GM18858 (cell line): Measurements from ENCODE around the gene PDE4D.
A peak's percentile ranks its signal among the peaks of the same experiment; 100 is the strongest.
"Not testable (repeated sequence)": the region's sequence is repeated elsewhere in the genome, so short reads cannot be mapped to it uniquely, and the experiment has no call there.

Source experiments
- ATAC-seq: cut with Tn5 transposase; IDR thresholded peaks from one replicate; pipeline ENCODE4 v1.9.1; 2021; ENCODE audit not compliant: unreplicated experiment

Gene PDE4D

GRCh38 chr5:58968350-58968749 lies 925.2 kb downstream of the PDE4D start:
- ATAC-seq: no peak

DNA sequence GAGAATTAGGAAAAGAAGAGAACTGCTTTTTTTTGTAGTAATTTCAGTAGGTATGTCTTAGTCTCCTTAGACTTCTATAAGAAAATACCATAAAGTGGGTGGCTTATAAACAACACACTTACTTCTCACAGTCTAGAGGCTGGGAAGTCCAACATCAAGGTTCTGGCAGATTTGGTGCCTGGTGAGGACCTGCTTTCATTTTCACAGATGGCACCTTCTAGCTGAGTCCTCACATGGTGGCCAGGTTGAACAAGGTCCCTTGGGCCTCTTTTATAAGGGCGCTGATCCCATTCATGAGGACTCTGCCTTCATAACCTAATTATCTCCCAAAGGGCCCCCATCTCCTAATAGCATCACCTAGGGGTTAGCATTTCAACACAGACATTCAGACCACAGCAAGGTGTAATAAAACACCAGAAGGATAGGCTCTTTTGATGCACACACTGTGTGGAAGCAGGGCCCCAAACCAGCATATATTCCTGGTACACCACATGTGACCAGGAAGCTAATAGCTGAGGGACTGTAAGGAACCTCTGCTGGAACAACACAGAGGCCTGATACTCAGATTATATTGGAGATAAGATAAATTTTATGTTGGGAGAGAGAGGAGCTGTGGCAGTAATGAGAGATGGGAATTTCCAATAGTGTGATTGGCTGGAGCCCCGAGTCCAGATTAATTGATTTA lies 925.8 kb downstream of the PDE4D start:
- ATAC-seq: no peak

GRCh38 chr5:58965677-58966414 lies 927.7 kb downstream of the PDE4D start:
- ATAC-seq: no peak

GRCh38 chr5:58963821-58964220 lies 929.7 kb downstream of the PDE4D start:
- ATAC-seq: no peak

- ATAC-seq: no peak
Measured at GRCh38 chr5:58963361-58963760, 930.2 kb downstream of the PDE4D start.

- ATAC-seq: peak; percentile 92
Measured at GRCh38 chr5:58961631-58962280, 931.8 kb downstream of the PDE4D start.

GRCh38 chr5:58958701-58959100 lies 934.8 kb downstream of the PDE4D start:
- ATAC-seq: no peak

GRCh38 chr5:58953218-58953617 lies 940.3 kb downstream of the PDE4D start:
- ATAC-seq: not testable (repeated sequence)

DNA sequence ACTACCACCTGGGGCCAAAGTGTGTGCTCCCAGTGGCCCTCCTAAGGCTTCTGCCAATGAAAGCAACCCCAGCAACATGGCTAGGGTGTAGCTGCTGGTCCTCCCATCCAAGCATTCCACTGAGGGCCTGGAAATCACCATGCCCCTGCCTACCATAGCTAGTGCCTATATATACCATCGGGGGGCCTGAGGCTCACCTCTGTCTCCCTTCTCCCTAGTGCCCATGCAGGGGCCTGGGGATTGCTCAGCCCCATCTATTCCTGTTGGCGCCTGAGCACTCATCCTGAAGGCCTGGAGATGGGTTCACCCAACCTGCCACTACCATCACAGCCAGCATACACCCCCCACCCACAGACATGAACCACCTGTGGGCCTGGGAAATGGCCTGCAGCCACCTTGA lies 943.3 kb downstream of the PDE4D start:
- ATAC-seq: no peak

DNA sequence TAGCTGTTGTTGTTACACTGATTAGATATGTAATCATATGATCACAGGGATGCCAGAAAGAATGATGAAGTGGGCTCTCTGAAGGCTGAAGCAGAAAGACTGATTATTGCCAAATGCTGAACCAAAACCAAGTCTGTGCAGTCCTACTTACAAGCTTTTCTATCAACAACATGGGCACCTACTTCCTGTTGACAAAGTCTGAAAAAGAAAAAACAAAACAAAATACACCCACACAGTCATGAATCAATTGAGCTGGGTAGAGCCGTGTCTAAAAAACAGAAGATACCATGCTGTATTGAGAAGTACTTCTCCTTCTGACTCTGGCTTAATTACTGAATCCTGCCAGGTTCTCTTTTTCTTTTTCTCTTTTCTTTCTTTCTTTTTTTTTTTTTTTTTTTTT lies 947.3 kb downstream of the PDE4D start:
- ATAC-seq: peak; percentile 57

DNA sequence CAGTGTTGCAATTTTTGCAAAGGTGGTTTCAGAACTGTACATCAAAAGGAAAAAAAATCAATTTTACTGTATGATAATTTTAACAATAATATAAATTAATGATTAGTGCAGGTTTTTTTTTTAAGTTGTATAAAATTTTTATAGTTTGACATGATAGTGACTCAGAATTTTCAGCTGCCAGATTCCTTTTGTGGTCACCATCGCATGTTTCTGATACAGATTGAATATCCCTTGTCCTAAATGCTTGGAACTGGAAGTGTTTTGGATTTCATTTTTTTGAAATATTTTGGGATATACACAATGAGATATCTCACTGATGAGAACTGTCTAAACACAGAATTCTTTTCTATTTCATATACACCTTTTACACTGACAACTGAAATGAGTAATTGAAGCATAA lies 949.3 kb downstream of the PDE4D start:
- no peak for ATAC-seq

DNA sequence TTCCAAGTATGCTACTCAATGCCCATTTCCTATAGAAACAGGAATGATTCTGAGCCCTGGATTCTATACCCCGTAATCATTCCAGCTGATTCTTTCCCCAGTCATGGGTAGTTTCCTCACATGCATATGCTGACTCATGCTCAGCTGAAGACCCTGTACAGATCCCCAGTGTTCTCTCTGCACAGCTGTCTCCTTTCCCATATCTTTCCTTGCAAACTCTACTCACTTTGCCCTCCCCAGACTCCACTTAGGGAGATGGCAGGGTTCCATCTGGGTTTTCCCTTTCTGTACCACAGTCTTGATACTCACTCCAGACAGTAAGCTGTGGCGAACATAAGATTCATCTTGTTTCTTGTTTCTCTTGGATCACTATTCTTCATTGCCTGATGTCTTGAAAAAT lies 953.1 kb downstream of the PDE4D start:
- ATAC-seq: no peak

- ATAC-seq: no peak
Measured at GRCh38 chr5:58939664-58940063, 953.9 kb downstream of the PDE4D start.

- ATAC-seq: no peak
Measured at GRCh38 chr5:58938563-58939424, 954.7 kb downstream of the PDE4D start.

DNA sequence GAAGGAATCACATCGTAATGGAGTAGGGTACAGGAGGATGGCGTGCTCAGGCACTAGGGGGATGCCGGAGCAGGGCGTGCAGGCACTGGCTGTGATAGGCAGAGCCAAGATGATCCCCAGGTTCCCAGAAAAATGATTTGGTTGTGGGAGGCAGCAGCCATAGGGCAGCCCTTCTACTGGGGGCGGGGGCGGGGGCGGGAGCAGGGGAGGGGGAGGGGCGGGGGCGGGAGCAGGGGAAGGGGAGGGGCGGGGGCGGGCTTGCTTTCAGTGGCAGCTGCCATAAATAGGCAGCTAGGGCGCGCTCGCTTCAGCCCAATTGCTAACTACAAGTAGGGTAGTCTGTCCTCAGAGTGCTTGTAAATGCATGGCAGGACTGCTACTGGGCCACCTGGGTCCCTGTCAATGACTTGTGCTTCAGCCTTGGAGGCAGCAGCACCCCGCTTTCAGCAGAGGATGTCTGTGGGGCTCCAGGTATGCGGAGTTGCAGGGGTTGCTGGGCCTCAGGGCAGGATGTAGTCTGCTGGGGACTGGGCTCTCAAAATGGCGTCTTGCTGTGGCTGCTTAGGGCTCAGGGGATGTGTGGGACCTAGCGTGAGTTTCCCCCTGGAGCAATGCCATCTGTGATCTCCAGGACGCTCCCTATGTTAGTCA lies 956.4 kb downstream of the PDE4D start:
- no peak for ATAC-seq

DNA sequence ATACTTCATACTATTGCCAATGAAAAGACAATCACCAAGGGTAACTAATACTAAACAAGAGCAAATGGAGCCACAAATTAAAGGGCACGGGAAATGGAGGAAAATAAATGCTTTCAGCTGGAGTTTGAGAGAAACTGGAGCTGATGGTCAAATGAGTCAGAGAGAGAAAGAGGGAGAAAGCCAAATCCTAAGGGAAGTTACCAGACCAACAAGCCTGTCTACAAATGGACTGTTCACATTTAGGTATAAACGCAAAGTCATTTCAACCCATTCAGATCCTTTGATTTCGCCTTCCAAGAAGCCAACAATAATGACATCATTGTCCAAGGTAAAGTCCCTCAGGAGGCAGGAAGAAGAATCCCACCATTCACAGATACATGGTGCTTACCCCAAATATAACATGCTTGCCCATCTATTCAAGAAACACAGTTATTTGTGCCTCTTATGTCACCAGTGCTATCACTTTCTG lies 958.9 kb downstream of the PDE4D start:
- no peak for ATAC-seq

DNA sequence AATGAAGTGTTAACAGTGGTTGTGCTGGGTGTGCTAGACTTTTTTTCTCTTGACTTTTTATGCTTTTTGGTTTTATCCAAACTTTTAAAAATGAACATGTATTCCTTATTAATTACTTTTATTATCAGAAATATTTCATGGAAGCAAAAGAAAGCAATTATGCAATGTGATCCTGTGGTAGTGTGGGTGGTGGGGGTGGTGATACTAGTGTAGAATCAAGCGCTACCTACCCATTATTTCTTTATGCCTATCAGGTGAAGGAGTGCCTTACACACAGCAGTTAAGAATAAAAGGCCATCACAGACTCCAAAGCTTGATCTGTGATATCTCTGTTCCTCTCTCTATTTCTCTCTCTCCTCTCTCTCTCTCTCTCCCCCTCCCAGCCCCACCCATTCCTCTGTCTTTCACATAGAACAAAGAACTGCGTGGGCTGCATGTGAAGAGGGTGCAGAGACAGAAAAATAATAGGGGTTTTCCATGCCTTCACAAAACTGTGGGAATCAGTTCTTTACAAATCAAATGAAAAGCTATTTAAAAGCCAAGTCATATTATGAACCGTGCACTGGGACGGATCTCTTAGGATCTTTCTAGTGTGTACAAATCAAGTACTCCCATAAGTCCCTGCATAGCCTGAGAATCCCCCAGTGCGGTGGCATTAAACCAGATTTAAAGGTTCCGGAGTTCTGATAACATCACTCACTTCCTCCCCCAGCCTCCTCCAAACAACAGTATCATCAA lies 959.5 kb downstream of the PDE4D start:
- no peak for ATAC-seq

DNA sequence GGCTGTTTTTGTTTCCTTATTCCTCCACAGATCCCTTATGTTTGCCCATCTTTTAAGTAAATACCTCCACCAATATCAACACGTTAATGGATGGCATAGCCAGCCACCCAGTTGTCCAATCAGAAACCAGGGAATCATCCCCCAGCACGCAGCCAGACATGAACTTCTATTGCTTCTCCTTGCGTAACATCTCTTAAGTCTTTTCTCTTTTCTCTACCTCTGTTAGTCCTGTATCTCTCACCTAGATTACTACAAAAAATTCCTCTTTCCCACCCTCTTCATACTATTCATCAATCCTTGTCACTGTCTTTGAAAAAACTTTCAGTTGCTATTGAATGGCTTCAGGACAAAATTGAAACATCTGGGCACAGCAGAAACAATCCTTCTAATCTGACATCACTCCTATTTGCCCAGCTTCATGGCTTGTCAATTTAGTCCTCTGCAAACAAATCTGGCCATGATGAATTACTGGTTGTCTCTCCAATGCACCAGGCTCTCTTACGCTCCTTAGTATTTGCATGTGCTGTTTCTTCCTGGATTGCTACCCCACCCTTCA lies 961.4 kb downstream of the PDE4D start:
- no peak for ATAC-seq

- ATAC-seq: no peak
Measured at GRCh38 chr5:58930520-58930919, 963.0 kb downstream of the PDE4D start.

DNA sequence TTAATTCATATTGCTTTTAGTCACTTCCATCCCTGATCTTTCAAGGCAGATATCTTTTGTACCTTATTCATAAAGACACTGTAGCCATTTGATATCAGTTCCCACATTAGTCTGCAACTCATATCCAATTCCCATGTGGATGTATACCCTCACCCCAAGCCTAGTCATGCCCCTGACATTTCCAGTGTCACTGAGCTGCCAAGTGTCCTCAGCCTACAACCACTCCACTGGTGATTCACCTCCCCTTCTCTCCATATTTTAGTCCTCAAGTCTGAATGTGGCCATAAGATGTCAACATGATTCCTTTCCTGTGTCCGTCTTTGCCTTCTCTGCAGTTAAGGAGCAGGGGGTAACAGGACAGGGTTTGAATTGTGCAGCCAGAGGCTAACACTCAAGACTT lies 963.8 kb downstream of the PDE4D start:
- no peak for ATAC-seq
